Sigmoid colon (tissue), 4 donors: ENCODE data around the gene FBXL20.

Experiments
- POLR2AphosphoS5 ChIP-seq, 4 donors: sonication (generic); formaldehyde crosslinking; IDR thresholded peaks; one replicate each; pipeline ENCODE4 v1.6.1; 2017; ENCODE audit warnings: antibody characterized with exemption in 4 of 4
- TF ChIP-seq, protein P1 (sequence below), 4 experiments: fragments of 450-650 bp in 3 of 4; fragments of 200-600 bp in 1 of 4; IDR thresholded peaks; one replicate each; pipeline ENCODE4 v1.5.1; 2016 to 2019; ENCODE audit warnings: antibody characterized with exemption in 4 of 4, mild to moderate bottlenecking in 3 of 4, moderate library complexity in 2 of 4

DNA sequence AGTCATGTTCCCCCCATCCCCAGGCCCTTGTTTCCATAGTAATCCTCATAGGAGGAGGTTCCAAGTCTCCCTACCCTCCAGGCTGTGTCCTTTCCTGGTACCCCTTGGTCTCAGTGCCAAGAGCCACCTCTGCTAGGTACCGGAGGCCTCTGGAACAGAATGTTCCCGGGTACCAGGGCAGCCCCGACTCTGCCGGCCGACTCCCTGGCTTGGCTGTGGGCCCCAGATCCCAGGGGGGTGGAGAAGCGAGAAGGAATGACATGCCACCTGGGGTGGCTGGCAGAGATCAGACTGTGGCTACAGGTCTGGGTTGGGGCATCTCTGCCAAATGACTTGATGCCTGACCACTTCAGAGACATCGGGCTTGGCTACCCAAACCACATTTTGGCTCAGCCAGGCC is 179.3 kb downstream of the FBXL20 start:
- TF ChIP-seq, protein P1, sequence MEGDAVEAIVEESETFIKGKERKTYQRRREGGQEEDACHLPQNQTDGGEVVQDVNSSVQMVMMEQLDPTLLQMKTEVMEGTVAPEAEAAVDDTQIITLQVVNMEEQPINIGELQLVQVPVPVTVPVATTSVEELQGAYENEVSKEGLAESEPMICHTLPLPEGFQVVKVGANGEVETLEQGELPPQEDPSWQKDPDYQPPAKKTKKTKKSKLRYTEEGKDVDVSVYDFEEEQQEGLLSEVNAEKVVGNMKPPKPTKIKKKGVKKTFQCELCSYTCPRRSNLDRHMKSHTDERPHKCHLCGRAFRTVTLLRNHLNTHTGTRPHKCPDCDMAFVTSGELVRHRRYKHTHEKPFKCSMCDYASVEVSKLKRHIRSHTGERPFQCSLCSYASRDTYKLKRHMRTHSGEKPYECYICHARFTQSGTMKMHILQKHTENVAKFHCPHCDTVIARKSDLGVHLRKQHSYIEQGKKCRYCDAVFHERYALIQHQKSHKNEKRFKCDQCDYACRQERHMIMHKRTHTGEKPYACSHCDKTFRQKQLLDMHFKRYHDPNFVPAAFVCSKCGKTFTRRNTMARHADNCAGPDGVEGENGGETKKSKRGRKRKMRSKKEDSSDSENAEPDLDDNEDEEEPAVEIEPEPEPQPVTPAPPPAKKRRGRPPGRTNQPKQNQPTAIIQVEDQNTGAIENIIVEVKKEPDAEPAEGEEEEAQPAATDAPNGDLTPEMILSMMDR (IDR thresholded peaks at IDR 0.05) = no peak
- TF ChIP-seq POLR2AphosphoS5 (IDR thresholded peaks at IDR 0.05) = no peak
